Measurements from ENCODE around the gene FIGNL1.

Gene FIGNL1, protein sequence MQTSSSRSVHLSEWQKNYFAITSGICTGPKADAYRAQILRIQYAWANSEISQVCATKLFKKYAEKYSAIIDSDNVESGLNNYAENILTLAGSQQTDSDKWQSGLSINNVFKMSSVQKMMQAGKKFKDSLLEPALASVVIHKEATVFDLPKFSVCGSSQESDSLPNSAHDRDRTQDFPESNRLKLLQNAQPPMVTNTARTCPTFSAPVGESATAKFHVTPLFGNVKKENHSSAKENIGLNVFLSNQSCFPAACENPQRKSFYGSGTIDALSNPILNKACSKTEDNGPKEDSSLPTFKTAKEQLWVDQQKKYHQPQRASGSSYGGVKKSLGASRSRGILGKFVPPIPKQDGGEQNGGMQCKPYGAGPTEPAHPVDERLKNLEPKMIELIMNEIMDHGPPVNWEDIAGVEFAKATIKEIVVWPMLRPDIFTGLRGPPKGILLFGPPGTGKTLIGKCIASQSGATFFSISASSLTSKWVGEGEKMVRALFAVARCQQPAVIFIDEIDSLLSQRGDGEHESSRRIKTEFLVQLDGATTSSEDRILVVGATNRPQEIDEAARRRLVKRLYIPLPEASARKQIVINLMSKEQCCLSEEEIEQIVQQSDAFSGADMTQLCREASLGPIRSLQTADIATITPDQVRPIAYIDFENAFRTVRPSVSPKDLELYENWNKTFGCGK

GRCh38 chr7:50449881-50450589 is at the start of gene FIGNL1:
TSS of gene FIGNL1 (minus strand) at chr7:50450350. CDS start at chr7:50447287, 3,063 bp downstream.
- DNase-seq (ENCODE audit: low read depth in 2 of 2): peak; percentile 65 to 79

DNA sequence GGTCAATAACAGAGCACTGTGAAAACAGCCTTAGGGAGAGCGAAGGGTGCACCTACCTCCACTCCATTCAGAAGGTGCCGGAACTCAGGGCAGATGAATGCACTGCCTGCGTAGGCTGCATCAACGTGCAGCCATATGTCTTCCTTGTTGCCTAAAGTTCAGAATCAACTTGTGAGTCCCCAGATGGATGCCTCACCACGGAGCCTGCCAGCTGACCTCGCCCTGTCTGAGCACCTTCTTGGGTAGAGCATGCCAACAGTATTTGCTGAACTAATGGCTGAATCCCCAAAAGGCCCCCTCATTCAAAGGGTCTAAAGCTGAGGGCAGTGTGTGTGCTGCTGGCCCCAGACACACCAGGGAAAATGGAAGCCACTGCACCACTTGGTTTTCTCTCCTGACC is 48.9 kb upstream of the FIGNL1 start:
- no peak for DNase-seq (ENCODE audit: low read depth in 2 of 2)

DNA sequence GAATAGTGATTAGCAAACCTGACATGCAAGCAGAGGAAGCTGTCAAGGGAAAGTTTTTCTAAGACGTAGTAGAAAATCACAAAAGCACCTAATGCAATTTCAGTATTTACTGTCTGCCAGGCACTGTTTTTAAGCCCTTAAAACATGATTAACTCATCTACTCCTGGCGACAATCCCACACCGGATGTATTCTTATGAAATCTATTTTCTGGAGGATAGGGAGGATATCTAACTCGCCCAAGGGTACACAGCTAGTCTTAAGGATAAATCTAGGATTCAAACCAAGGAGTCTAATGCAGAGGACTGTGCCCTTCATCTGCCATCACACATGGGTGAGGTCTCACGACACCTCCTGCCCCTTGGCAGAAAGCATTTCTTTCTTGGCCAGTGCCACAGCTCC is 47.8 kb upstream of the FIGNL1 start:
- no peak for DNase-seq (ENCODE audit: low read depth in 2 of 2)

GRCh38 chr7:50497068-50497642 is 47.0 kb upstream of the FIGNL1 start:
- DNase-seq (ENCODE audit: low read depth in 2 of 2): no peak

- DNase-seq (ENCODE audit: low read depth in 2 of 2): no peak
These were observed 46.4 kb upstream of the FIGNL1 start for GRCh38 chr7:50496569-50496968.

GRCh38 chr7:50495746-50496145 is 45.6 kb upstream of the FIGNL1 start:
- no peak for DNase-seq (ENCODE audit: low read depth in 2 of 2)

GRCh38 chr7:50492770-50493519 is 42.8 kb upstream of the FIGNL1 start:
- no peak for DNase-seq (ENCODE audit: low read depth in 2 of 2)

DNA sequence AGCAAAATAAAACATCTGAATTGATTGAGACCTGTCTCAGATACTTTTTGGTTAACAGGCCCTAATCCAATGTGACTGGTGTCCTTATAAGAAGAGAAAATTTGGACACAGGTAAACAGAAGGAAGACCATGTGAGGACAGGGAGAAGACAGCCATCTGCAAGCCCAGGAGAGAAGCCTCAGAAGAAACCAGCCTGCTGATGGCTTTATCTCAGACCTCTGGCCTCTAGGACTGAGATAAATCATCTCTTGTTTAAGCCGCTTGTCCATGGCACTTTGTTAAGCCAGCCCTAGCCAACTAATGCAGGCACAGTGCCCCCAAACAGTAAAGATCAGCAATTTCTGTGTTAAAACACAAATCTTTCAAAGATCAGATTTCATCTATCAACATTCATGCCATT is 41.8 kb upstream of the FIGNL1 start:
- no peak for DNase-seq (ENCODE audit: low read depth in 2 of 2)

GRCh38 chr7:50491209-50491608 is 41.1 kb upstream of the FIGNL1 start:
- no peak for DNase-seq (ENCODE audit: low read depth in 2 of 2)

GRCh38 chr7:50488379-50488778 is 38.2 kb upstream of the FIGNL1 start:
- DNase-seq (ENCODE audit: low read depth in 2 of 2): no peak

- no peak for DNase-seq (ENCODE audit: low read depth in 2 of 2)
These were observed 36.4 kb upstream of the FIGNL1 start for GRCh38 chr7:50486512-50486911.

- no peak for DNase-seq (ENCODE audit: low read depth in 2 of 2)
These were observed 31.7 kb upstream of the FIGNL1 start for GRCh38 chr7:50481867-50482266.

GRCh38 chr7:50480797-50481196 is 30.6 kb upstream of the FIGNL1 start:
- no peak for DNase-seq (ENCODE audit: low read depth in 2 of 2)

DNA sequence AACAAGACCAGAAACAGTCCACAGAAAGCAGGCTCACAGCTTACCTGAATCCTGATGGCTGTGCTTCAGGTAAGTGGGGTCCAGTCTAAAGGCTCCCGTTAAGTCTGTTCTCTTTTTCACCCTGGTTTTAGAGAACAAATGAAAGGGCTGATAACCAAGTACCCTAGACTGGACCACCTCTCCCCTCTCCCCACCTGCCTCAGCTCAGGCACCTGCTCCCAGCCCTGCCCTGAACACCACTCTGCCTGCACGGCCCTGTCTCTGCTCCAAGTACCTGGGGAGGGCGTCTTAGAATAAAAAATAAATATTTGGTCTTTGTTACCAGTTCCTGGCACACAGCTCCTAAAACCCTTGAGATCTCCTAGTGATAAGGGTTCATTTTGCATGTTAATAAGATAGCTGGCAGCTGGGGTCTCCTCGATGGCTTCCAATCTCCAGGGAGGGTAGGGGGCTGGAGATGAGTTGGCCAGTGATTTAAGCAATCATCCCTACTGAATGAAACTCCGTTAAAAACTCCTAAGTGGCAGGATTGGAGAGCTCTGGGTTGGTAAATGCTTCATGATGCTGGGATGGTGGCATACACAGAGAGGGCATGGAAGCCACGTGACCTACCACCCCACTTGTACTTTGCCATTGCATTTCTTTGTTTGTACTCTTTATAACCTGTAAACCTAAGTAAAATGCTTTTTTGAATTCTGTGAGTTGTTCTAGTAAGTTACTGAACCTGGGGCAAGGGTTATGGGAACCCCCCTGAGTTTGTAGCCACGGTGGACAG is 29.8 kb upstream of the FIGNL1 start:
- no peak for DNase-seq (ENCODE audit: low read depth in 2 of 2)

- no peak for DNase-seq (ENCODE audit: low read depth in 2 of 2)
These were observed 27.5 kb upstream of the FIGNL1 start for GRCh38 chr7:50477640-50478039.

DNA sequence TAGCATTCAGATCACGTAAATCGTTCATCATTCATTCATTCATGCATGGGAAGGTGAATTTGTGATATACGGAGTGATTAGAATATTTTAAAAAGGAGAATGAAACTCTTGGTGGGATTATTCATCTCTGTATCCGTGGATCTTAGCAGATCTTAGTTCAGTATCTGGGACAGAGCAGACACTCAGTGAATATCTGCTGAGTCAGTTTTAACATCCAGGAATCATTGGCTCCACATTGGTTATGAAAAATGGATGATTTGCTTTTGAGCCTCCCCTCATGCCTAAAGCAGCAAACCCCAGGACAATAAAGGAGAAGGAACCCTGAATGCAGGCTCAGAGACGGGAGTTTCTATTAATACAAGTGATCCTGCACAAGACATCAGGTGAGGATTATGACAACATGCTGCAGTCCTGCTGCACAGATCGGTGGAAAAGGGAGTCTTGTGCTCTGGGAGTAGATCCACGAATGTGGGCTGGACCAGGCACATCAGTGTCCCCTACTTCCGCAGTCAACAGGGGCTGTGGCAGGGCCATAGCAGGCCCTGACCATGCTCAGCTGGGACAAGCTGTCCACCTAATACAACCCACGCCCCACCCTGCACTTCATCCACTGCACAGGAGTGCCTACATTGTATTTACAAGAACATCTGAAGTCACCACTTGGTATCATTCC is 26.9 kb upstream of the FIGNL1 start:
- DNase-seq (ENCODE audit: low read depth in 2 of 2): no peak

- DNase-seq (ENCODE audit: low read depth in 2 of 2): no peak
These were observed 25.2 kb upstream of the FIGNL1 start for GRCh38 chr7:50475340-50475739.

DNA sequence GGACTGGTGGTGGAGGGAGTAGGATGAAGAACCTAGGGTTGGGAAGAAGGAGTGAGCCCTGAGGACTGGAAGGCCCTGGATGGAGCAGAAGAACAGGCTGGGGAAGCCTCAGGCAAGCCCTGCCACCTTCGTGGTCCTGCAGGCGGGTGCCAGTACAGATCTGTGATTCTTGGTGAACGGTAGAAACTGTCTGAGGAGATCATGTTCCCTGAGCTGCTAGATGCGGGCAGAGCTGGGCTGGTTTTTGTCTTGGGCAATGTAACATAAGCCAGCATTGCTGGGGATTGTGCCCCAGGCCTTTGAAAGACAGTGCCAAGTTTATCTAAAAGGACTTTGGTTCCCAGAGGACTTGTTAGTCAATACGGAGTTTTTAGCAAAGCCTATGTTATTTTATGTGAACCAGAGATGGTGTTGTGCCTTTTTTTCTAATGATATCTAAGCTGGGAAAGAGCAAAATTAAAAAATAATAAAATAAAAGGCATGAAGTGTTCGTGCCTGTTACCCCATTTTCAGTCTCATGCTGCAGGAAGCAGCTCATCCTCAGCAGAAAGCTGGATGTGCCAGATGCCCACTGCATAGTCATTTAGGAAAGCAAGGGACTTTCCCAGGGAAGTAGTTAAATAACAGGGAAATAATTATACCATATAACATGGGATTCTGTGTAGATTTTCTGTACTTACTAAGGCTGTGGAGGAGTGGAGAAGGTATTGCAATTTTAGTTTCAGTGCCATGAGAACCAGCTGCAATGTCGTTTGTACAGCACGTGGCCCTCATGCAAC is 24.4 kb upstream of the FIGNL1 start:
- no peak for DNase-seq (ENCODE audit: low read depth in 2 of 2)

DNA sequence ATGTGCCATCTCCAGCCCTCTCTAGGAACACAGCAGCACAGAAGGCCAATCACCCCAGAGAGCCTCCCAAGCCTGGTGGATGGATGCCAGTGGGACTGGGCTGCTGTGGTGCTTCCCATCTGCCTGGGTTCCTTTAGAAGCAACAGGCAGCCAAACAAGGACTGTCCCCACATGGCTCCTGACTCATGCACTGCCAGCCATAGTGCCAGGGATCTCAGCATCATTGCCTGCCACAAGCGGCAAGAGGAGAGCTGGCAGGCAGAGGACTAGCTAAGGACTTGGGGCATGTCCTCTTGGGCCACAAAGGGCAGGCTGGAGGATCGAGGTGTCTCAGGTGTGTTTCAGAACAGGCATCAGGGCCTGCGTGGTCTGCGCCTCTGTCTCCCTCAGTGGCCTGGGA is 23.4 kb upstream of the FIGNL1 start:
- no peak for DNase-seq (ENCODE audit: low read depth in 2 of 2)

Measured in stimulated activated CD4-positive, alpha-beta T cell treated with anti-CD3 and anti-CD28 coated beads, Interleukin-15, amount 100 ng/mL, for 48 hours (primary cell).